ENCODE data around the gene TEC.

The TEC gene

GRCh38 chr4:48266781-48267180, 2.9 kb downstream of the TEC start:
- no peak overlapping the region for H3K27ac ChIP-seq
- TF ChIP-seq CTCF (conservative IDR thresholded peaks at IDR 0.05) (no peak), ZFX (IDR thresholded peaks at IDR 0.05) (no peak)

GRCh38 chr4:48262926-48263325, 6.7 kb downstream of the TEC start:
- no peak for TF ChIP-seq ZFX (IDR thresholded peaks at IDR 0.05)
- no peak for TF ChIP-seq CTCF (conservative IDR thresholded peaks at IDR 0.05)
- no peak overlapping the region for H3K27ac ChIP-seq

GRCh38 chr4:48262484-48262883, 7.2 kb downstream of the TEC start:
- H3K27ac ChIP-seq, result no peak overlapping the region

GRCh38 chr4:48261281-48261680, 8.4 kb downstream of the TEC start:
- H3K27ac ChIP-seq, result no peak overlapping the region

More at GRCh38 chr4:48262484-48262883, 7.2 kb downstream of the TEC start:
- no peak for TF ChIP-seq ZFX (IDR thresholded peaks at IDR 0.05)
- no peak for TF ChIP-seq CTCF (conservative IDR thresholded peaks at IDR 0.05)

GRCh38 chr4:48259748-48260147, 9.9 kb downstream of the TEC start:
- H3K27ac ChIP-seq, result no peak overlapping the region
- TF ChIP-seq ZFX (IDR thresholded peaks at IDR 0.05), result no peak

More at GRCh38 chr4:48261281-48261680, 8.4 kb downstream of the TEC start:
- no peak for TF ChIP-seq ZFX (IDR thresholded peaks at IDR 0.05)
- TF ChIP-seq CTCF (conservative IDR thresholded peaks at IDR 0.05), result no peak

- H3K27ac ChIP-seq, result no peak overlapping the region
- TF ChIP-seq ZFX (IDR thresholded peaks at IDR 0.05), result no peak
- no peak for TF ChIP-seq CTCF (conservative IDR thresholded peaks at IDR 0.05)
Observed at GRCh38 chr4:48258845-48259397, 10.7 kb downstream of the TEC start.

- no peak overlapping the region for H3K27ac ChIP-seq
- TF ChIP-seq ZFX (IDR thresholded peaks at IDR 0.05) (no peak), CTCF (conservative IDR thresholded peaks at IDR 0.05) (no peak)
Observed at GRCh38 chr4:48255959-48256342, 13.7 kb downstream of the TEC start.

Data from C4-2B (cell line).